ENCODE data around the gene ZNF516. TPM values are rescaled to one million over a fixed set of nuclear protein-coding genes. Genes with fewer than 3 reads are reported as not detected.

The ZNF516 gene
- total and polyA plus RNA-seq, 2 of the 4 experiments (the other 2 are of a cell fraction): 7.9 to 16.9 TPM

- dilution Hi-C loops (cut with HindIII; ENCODE audit: low sequenced_read_pairs, unreplicated experiment): no loop called here
These were observed 85.0 kb downstream of the ZNF516 start for GRCh38 chr18:76410033-76410432.

More at GRCh38 chr18:76410033-76410432, 85.0 kb downstream of the ZNF516 start:
- no CpG with 5 or more reads among the region's 5 CpGs for WGBS, 2 experiments (ENCODE audit: extremely low coverage in 2 of 2, insufficient read length in 1 of 2)
- Histone ChIP-seq H3K56ac (ENCODE audit: extremely low read depth, insufficient read depth, low read length) (no peak overlapping the region), H3K27me3 (ENCODE audit: control insufficient read depth, insufficient read depth, low read length) (no peaks in the 10 kb centered on the region), H3K23ac (ENCODE audit: low read depth, low read length) (no peak overlapping the region), H2BK120ac (ENCODE audit: low read depth, low read length) (no peak overlapping the region), H3K36me3 (ENCODE audit: control insufficient read depth, insufficient read depth, low read length) (peaks cover 14% of the 10 kb centered on the region; the same call in 1 of the 2 replicates), H4K8ac (ENCODE audit: low read depth in 2 of 2, low read length in 2 of 2) (no peak overlapping the region), H2AFZ (replicated peaks; ENCODE audit: low read length, poor library complexity) (no peak overlapping the region), H3K79me1 (ENCODE audit: low read depth in 1 of 2, low read length in 2 of 2) (peaks cover 51 to 89% of the 10 kb centered on the region in 2 experiments), H4K5ac (ENCODE audit: low read depth, low read length) (no peak overlapping the region), H3K4me2 (ENCODE audit: low read depth, low read length) (no peak overlapping the region), H4K20me1 (ENCODE audit: insufficient read depth, low read length) (peaks cover 79% of the 10 kb centered on the region), H3K4me1 (ENCODE audit: control insufficient read depth, insufficient read depth, low read length) (peaks cover 5% of the 10 kb centered on the region), H3K9ac (ENCODE audit: low read depth, low read length) (no peak overlapping the region), H3K9me3 (ENCODE audit: control insufficient read depth, insufficient read depth, low read length) (no peaks in the 10 kb centered on the region), H2AK9ac (replicated peaks; ENCODE audit: low read depth, low read length, poor library complexity) (no peak overlapping the region), H2BK20ac (ENCODE audit: low read depth, low read length) (no peak overlapping the region), H3K18ac (ENCODE audit: low read depth, low read length) (no peak overlapping the region), H3K4me3 (ENCODE audit: insufficient read depth, low read depth, low read length) (no peak overlapping the region), H4K91ac (ENCODE audit: insufficient read depth, low read depth, low read length) (no peak overlapping the region), H3K4ac (ENCODE audit: low read depth, low read length) (no peak overlapping the region), H3K27ac (ENCODE audit: insufficient read depth, low read length) (no peak overlapping the region), H2BK5ac (ENCODE audit: low read depth, low read length, poor library complexity, severe bottlenecking) (no peak overlapping the region), H2AK5ac (ENCODE audit: low read depth, low read length) (no peak overlapping the region), H3K9me1 (ENCODE audit: insufficient read depth, low read length) (peaks cover 32% of the 10 kb centered on the region), H2BK15ac (ENCODE audit: low read depth, low read length) (no peak overlapping the region), H3K14ac (replicated peaks; ENCODE audit: low read depth, low read length) (no peak overlapping the region)
- DNase-seq (no peak), ATAC-seq (ENCODE audit: low read depth) (no peak)
- intact Hi-C loops (cut with micrococcal nuclease): loop anchor here (5.0 kb wide), 1 partner anchor 82 kb away; no protein-coding TSS in a partner anchor
- POLR2A ChIA-PET (ENCODE audit: unreplicated experiment): no interaction called here
- in situ Hi-C loops (cut with MboI; ENCODE audit: low sequenced_read_pairs): no loop called here
- no TSS peak for BruUV-seq (replicated peaks)
- TF ChIP-seq NFE2L2 (IDR thresholded peaks at IDR 0.05; ENCODE audit: low read depth, low read length): no peak
- TF ChIP-seq ELK1 (IDR thresholded peaks at IDR 0.05; ENCODE audit: borderline replicate concordance, low read depth, low read length): no peak
- TF ChIP-seq USF2 (IDR thresholded peaks at IDR 0.05; ENCODE audit: low read depth, low read length): no peak
- TF ChIP-seq FOS (IDR thresholded peaks at IDR 0.05; ENCODE audit: low read depth, low read length): no peak
- no peak for TF ChIP-seq BHLHE40 (IDR thresholded peaks at IDR 0.05; ENCODE audit: low read depth, low read length)
- no peak for TF ChIP-seq CTCF (conservative IDR thresholded peaks at IDR 0.05; ENCODE audit: low read depth, low read length)
- TF ChIP-seq POLR2A (IDR thresholded peaks at IDR 0.05; ENCODE audit: low read depth, low read length): no peak
- CTCF ChIA-PET: no interaction called here
